Kasumi-1 (cell line): ENCODE data around the gene PODXL.
A peak's percentile ranks its signal among the peaks of the same experiment; 100 is the strongest.
"Not testable (repeated sequence)": the region's sequence is repeated elsewhere in the genome, so short reads cannot be mapped to it uniquely, and the experiment has no call there.

Source experiments
- DNase-seq, 2 experiments: peaks; one replicate each; lab custom pipeline; 2025; lab: John Stamatoyannopoulos, UW

The PODXL gene

GRCh38 chr7:131511071-131511470 lies 45.4 kb downstream of the PODXL start:
- DNase-seq = no peak

- DNase-seq = no peak
These were observed 46.6 kb downstream of the PODXL start for GRCh38 chr7:131509781-131510180.

GRCh38 chr7:131508754-131509486 lies 47.5 kb downstream of the PODXL start:
- no peak for DNase-seq

GRCh38 chr7:131507592-131508331 lies 48.7 kb downstream of the PODXL start:
- peak; percentile 74 to 87 for DNase-seq

- DNase-seq = no peak
These were observed 49.8 kb downstream of the PODXL start for GRCh38 chr7:131506597-131506996.

GRCh38 chr7:131505636-131506557 lies 50.5 kb downstream of the PODXL start:
- DNase-seq = no peak

GRCh38 chr7:131505037-131505620 lies 51.3 kb downstream of the PODXL start:
- not testable (repeated sequence) for DNase-seq

- no peak for DNase-seq
These were observed 52.1 kb downstream of the PODXL start for GRCh38 chr7:131504157-131504899.

- DNase-seq = no peak
These were observed 52.8 kb downstream of the PODXL start for GRCh38 chr7:131503639-131504038.

- DNase-seq = peak in 1 of 2 experiments; percentile 11
These were observed 53.5 kb downstream of the PODXL start for GRCh38 chr7:131502810-131503508.

GRCh38 chr7:131501930-131502685 lies 54.3 kb downstream of the PODXL start:
- DNase-seq = no peak

- DNase-seq = peak; percentile 8 to 17
These were observed 55.0 kb downstream of the PODXL start for GRCh38 chr7:131501422-131501821.

GRCh38 chr7:131500357-131500756 lies 56.1 kb downstream of the PODXL start:
- no peak for DNase-seq

- DNase-seq = no peak
These were observed 56.6 kb downstream of the PODXL start for GRCh38 chr7:131499801-131500200.

GRCh38 chr7:131498237-131498885 lies 58.1 kb downstream of the PODXL start:
- no peak for DNase-seq

- no peak for DNase-seq
These were observed 59.0 kb downstream of the PODXL start for GRCh38 chr7:131497454-131497853.

GRCh38 chr7:131495669-131496498 lies 60.5 kb downstream of the PODXL start:
- no peak for DNase-seq

- DNase-seq = no peak
These were observed 62.2 kb downstream of the PODXL start for GRCh38 chr7:131494182-131494581.
